Activated CD4-positive, alpha-beta memory T cell treated with anti-CD3 and anti-CD28 coated beads for 36 hours (primary cell): ENCODE results near the gene GNB1L. TPM values are rescaled to one million over a fixed set of nuclear protein-coding genes. Genes with fewer than 3 reads are reported as not detected.

Experiments used
- CTCF ChIA-PET: fragments of 350-600 bp; sonication (Branson Sonifier 250); formaldehyde crosslinking; loops from one replicate; lab custom pipeline; 2021; ENCODE audit warnings: antibody characterized with exemption, inconsistent platforms; lab: Charles Lee
- POLR2A ChIA-PET: fragments of 350-600 bp; sonication (Branson Sonifier 250); formaldehyde crosslinking; loops from one replicate; lab custom pipeline; 2021; ENCODE audit warnings: antibody characterized with exemption; lab: Charles Lee
- DNase-seq: peaks from one replicate; pipeline ENCODE4 v3.0.0-alpha.2; 2020
- H3K27ac Mint-ChIP-seq: one replicate; pipeline ENCODE4 v1.8.0; 2021; ENCODE audit warnings: mixed read lengths
- H3K27me3 Mint-ChIP-seq: one replicate; pipeline ENCODE4 v1.8.0; 2021; ENCODE audit warnings: mixed read lengths
- H3K36me3 Mint-ChIP-seq: one replicate; pipeline ENCODE4 v1.8.0; 2021; ENCODE audit warnings: mixed read lengths
- H3K4me1 Mint-ChIP-seq: one replicate; pipeline ENCODE4 v1.8.0; 2021; ENCODE audit warnings: low read depth, mixed read lengths
- H3K4me3 Mint-ChIP-seq: one replicate; pipeline ENCODE4 v1.8.0; 2021; ENCODE audit warnings: mild to moderate bottlenecking, mixed read lengths
- H3K9me3 Mint-ChIP-seq: one replicate; pipeline ENCODE4 v1.8.0; 2021; ENCODE audit warnings: mixed read lengths
- intact Hi-C: fragments of 100-400 bp; cut with micrococcal nuclease; formaldehyde crosslinking; loops from one replicate; pipeline ENCODE4 v1.15.1; 2023
- total RNA-seq, 2 experiments: library from RNA; stranded (reverse); gene quantifications; one replicate each; pipeline ENCODE4 v1.2.3, GENCODE V29; 2021

Gene GNB1L
- total RNA-seq, 2 experiments from 2014 or later, result 11.3 to 12.3 TPM

DNA sequence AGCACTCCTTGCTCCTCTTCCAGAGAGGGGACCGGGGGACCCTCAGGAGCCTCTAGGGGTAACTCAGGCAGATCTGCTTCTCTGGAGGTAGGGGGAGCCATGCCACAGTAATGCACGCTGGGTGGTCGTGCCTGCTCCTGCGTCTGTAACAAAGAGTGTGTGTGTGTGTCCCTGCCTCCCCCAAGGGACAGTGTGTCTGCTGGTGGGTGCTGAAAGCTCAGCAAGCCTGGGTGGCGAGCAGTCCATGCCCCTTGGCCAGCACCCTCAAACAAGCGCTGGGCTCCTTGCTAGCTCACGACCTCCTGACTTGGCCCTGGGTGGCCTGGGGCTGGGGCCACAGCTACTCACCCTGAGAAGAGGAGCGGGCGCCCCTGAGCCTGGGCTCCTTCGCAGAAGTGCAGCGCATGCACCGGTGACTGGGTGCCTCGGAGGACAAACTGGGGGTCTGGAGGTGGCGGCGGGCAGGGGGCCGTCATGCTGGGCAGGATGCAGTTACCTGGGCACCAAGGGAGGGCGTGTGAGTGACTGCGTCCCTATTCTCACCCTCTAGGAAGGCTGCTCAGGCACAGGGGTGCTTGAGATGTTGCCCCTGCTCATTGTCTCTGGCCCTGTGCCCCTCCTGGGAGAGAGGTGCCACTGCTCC is 33.7 kb downstream of the GNB1L start:
- POLR2A ChIA-PET, result no interaction called here
- intact Hi-C loops, result no loop called here

DNA sequence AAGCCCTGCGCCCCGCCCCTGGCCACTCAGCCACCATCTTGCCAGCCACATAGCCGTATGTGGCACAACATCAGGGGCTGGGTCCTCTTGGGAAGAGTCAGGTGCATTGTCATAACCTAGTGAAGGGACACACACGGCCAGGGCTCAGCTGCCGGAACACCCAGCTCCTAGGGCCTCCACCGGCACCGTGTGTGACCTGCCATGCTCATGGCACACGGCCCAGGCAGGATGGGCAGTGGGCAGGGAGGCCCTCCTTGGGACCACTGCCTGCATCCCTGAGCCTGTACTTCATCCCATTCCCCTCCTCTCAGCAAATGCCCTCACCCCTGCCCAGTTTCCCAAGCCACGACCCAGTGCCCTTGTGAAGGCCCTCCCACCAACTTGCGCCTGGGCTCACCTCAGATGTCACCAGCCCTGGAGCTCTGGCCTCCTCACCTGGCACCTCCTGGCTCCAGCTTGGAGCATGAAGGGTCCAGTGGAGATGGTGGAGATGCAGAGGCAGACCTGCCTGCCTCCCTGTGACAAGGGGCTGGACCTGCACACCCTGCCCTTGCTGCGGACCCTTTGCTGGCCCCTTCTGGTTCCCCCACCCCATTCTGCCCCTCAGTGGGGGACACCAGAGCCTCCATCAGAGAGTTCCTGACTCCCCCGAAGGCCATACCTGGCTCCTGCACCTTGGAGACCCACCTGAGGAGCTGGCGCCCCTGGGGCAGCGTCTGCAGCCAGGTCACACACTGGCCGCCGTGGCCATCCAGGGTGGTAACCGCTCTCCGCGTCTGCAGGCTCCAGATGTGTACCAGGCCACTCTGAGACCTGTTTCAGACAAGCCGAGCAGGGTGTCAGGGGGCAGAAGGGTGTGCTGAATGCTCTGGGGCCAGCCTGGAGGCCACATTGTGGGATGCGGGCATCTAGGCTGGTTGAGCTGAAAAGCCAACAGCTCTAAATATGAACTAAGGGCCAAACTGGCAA is 34.5 kb downstream of the GNB1L start:
- H3K9me3 Mint-ChIP-seq, result no peaks in the 10 kb centered on the region
- no peak for DNase-seq

More for the DNA sequence above, 33.7 kb downstream of the GNB1L start:
- Mint-ChIP-seq H3K9me3 (no peaks in the 10 kb centered on the region), H3K27me3 (no peaks in the 10 kb centered on the region), H3K27ac (no peak overlapping the region), H3K36me3 (no peaks in the 10 kb centered on the region), H3K4me3 (no peak overlapping the region), H3K4me1 (no peaks in the 10 kb centered on the region)
- DNase-seq, result no peak
- CTCF ChIA-PET, result no interaction called here

DNA sequence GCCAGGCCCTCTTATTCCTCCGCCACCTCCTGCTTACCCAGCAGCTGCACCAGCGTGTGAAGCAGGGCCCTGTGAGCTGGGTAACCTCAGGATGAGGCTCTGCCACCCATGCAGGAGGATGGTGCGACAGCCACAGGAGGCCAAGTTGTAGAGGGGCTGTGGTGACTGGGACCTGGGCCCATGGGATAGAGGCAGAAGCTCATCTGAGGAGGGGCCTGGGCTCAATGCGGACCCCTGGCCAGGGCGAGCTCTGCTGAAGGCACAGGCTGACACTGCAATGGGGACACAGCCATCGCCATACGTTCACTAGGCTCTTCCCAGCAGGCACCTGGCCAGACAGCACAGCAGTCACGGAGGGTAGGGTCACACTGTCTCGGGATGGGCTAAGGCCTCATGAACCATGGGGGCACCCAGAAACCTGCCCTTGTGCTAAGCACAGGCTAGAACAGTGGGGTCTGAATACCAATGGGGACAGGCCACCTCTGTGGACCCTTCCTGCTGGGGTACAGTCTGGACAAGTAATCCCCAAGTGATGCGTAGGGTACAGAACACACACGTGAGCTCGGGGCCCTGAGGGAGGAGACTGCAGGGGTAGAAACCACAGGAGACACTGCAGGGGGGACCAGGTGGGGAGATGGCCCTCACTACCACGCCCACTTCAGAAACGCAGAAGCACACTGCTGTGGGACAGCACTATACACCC is 35.3 kb downstream of the GNB1L start:
- ChIA-PET POLR2A (no interaction called here), CTCF (no interaction called here)
- no peak overlapping the region for H3K4me3 Mint-ChIP-seq
- no peaks in the 10 kb centered on the region for H3K4me1 Mint-ChIP-seq
- H3K27ac Mint-ChIP-seq, result no peak overlapping the region
- peaks cover 2% of the 10 kb centered on the region for H3K36me3 Mint-ChIP-seq
- no peaks in the 10 kb centered on the region for H3K9me3 Mint-ChIP-seq
- no peak for DNase-seq
- intact Hi-C loops, result no loop called here
- no peaks in the 10 kb centered on the region for H3K27me3 Mint-ChIP-seq

More for the DNA sequence above, 34.5 kb downstream of the GNB1L start:
- H3K4me1 Mint-ChIP-seq, result no peaks in the 10 kb centered on the region
- H3K4me3 Mint-ChIP-seq, result no peak overlapping the region
- POLR2A ChIA-PET, result no interaction called here
- no peak overlapping the region for H3K27ac Mint-ChIP-seq
- no peaks in the 10 kb centered on the region for H3K27me3 Mint-ChIP-seq
- no peaks in the 10 kb centered on the region for H3K36me3 Mint-ChIP-seq
- CTCF ChIA-PET, result no interaction called here
- intact Hi-C loops, result no loop called here

DNA sequence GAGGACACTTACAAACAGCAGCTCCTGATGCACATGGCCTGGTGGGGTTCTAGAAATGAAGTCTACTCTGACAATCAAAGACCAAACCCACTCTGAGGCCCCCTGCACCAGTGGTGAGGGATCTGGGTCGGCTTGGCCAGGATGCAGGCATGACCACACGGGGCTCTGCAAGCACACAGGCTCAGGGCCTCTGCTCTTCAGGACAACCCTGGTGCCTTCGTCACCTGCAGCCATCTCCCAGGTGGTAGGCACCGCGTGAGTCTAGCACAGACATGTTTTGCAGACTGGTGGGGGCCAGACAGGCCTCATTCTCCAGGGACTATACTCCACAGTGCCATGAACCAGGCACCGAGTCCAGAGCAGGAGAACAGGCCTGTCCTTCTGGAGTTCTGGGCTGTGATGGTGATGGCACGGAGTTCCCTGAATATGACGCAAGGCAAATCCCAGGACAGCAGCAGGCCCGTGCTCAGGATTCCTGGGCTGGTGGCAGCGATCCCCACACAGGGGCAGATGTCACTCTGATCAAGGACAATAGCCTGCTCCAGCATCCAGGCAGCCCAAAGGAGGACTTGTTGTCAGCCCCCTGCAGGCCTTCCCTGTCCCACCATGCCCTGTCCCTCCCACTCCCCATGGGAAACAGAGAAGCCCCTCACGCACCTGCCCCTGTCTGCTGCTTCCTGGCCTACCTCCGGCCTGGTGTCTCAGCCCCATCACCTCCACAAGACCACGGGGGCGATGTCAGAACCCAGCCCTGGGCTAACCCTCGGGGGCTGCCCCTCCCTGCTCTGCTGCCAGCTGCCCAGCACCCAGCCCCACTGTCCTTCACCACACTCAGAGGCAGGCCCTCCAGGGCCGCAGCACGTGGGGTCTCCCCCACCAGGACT is 36.1 kb downstream of the GNB1L start:
- no peak for DNase-seq
- CTCF ChIA-PET, result no interaction called here
- no peak overlapping the region for H3K4me3 Mint-ChIP-seq
- no peaks in the 10 kb centered on the region for H3K27me3 Mint-ChIP-seq
- H3K9me3 Mint-ChIP-seq, result no peaks in the 10 kb centered on the region
- H3K27ac Mint-ChIP-seq, result no peak overlapping the region
- POLR2A ChIA-PET, result no interaction called here
- no peaks in the 10 kb centered on the region for H3K4me1 Mint-ChIP-seq
- intact Hi-C loops, result no loop called here
- H3K36me3 Mint-ChIP-seq, result peaks cover 3% of the 10 kb centered on the region

DNA sequence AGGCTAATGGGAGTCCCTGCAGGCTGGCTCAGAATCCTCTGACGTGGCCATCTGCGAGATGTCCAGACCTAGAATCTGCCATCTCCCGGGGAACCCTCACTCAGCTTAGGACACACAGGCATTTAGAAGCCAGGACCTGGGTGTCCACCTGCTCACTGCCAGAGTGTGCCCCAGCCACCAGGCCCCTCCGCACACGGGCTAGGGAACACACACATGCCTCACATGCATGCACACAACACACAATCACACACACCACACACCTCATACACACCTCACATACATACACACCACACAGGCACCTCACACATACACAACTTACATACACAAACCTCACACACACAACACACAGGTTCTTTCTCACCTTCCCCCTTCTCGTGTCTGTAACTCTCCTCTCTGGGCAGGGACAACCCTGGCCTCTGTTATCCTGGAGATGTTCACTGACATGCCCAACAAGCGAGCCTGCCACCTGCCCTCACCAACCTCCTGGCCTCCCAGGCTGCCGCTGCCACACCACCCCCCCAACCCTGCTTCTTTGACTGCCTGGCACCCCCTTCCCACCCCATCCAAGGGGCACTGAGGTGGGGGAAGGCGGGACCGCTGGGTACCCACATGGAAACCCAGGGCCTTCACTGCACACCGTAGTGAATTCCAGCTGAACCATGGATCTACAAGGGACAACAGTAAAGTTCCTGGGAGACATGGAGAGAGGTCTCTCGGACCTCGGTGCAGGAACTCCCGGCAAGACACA is 38.1 kb downstream of the GNB1L start:
- ChIA-PET CTCF (no interaction called here), POLR2A (no interaction called here)
- Mint-ChIP-seq H3K27ac (no peak overlapping the region), H3K9me3 (no peaks in the 10 kb centered on the region), H3K4me1 (no peaks in the 10 kb centered on the region), H3K36me3 (peaks cover 3% of the 10 kb centered on the region), H3K27me3 (no peaks in the 10 kb centered on the region), H3K4me3 (no peak overlapping the region)
- no peak for DNase-seq
- intact Hi-C loops, result no loop called here

DNA sequence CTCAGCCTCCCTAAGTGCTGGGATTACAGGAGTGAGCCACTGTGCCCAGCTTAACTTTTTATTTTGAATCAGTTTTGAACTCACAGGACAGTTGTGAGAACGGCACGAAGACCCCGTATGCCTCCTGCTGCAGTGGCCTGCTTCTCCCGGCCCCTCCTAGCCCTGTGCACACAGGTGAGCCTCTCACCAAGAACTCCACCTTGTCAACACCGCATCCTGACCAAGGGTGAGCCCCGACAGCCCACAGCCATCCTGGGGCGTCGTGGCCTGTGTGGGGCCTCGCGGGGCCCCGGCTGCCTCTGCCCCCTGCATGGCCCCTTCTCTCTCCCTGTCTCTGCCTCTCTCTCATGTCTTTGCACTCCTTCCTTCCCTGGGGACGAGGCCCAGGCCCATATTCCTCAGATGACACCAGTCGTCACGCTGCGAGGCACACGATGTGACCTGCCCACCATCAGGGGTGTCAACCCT is 38.8 kb downstream of the GNB1L start:
- DNase-seq, result no peak
- Mint-ChIP-seq H3K27me3 (no peaks in the 10 kb centered on the region), H3K4me1 (no peaks in the 10 kb centered on the region), H3K4me3 (no peak overlapping the region), H3K36me3 (peaks cover 3% of the 10 kb centered on the region), H3K9me3 (no peaks in the 10 kb centered on the region), H3K27ac (no peak overlapping the region)
- intact Hi-C loops, result no loop called here
- CTCF ChIA-PET, result no interaction called here
- POLR2A ChIA-PET, result no interaction called here

DNA sequence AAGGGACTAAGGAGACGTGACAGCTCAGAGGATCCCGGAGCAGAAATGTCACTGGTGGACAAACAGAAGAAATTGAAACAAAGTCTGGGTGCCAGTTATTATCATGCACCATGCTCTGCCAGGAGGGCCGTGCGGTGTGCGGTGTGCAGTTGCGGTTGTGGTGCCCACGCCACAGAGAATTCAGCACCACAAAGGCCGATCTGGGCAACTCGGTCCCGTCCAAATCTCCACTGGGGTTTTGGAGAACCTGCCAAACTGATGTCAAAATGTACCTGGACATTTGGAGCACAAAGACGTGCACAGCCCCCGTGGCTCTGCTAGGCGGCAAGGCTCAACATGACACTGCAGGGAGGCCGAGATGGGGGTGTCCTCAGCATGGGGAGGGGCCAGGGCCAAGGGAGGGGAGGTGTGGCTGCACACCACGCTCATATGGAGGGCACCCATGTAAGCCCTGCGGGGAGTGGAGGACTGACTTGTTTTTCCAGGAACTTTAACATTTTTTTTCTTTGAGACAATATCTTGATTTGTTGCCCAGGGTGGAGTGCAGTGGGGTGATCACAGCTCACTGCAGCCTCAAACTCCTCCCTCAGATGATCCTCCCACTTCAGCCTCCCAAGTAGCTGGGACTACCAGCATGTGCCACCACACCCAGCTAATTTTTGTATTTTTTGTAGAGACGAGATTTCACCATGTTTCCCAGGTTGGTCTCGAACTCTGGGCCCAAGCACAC is 39.4 kb downstream of the GNB1L start:
- Mint-ChIP-seq H3K27ac (no peak overlapping the region), H3K36me3 (peaks cover 3% of the 10 kb centered on the region), H3K27me3 (no peaks in the 10 kb centered on the region), H3K9me3 (no peaks in the 10 kb centered on the region), H3K4me1 (peaks cover 4% of the 10 kb centered on the region), H3K4me3 (no peak overlapping the region)
- intact Hi-C loops, result no loop called here
- POLR2A ChIA-PET, result no interaction called here
- CTCF ChIA-PET, result interaction anchor here (2.0 kb wide), 1 partner anchor 85 kb away, joined by 5 read pairs; no protein-coding TSS in a partner anchor
- no peak for DNase-seq

DNA sequence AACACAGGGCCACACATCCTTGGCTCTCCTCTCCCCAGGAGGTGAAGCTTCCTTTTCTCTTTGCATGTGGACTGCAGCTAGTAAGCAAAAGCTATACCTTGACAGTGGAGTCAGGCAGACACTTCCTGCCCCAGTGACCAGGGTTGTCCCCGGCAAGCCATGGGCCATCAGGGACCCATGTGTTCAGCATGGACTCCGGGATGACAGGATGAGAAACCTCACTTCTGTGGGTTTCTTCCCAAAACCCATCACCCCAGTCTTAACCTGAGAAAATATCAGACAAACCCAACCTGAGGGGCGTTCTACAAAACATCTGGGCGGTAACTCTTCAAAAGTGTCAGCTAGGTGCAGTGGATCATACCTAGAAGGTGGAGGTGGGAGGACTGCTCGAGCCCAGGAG is 40.2 kb downstream of the GNB1L start:
- H3K27ac Mint-ChIP-seq, result no peak overlapping the region
- CTCF ChIA-PET, result interaction anchor here (2.0 kb wide), 1 partner anchor 84 kb away, joined by 5 read pairs; no protein-coding TSS in a partner anchor

DNA sequence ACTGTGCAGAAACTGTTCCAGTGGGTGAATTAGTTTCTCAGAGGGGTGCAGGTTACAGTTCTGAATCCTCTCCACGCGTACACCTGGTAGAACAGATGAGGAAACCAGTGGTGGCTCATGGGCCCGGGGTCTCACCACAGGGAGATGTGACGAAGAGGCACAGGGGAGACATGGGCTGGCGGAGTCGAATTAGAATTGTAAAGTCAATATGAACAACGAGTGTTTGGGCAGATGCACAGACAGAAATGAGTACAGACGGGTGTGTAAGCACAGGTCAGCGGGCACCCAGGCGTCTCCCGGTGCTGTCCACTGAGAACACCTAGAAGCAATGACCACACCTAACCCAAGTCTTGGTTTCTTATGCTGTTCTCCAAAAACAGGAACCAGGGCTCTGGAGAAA is 41.8 kb downstream of the GNB1L start:
- ChIA-PET CTCF (no interaction called here), POLR2A (no interaction called here)
- intact Hi-C loops, result no loop called here
- DNase-seq, result no peak
- no peak overlapping the region for H3K4me3 Mint-ChIP-seq
- no peaks in the 10 kb centered on the region for H3K9me3 Mint-ChIP-seq
- H3K27me3 Mint-ChIP-seq, result no peaks in the 10 kb centered on the region
- no peak overlapping the region for H3K27ac Mint-ChIP-seq
- H3K36me3 Mint-ChIP-seq, result peaks cover 3% of the 10 kb centered on the region
- H3K4me1 Mint-ChIP-seq, result peaks cover 4% of the 10 kb centered on the region

More for the DNA sequence above, 40.2 kb downstream of the GNB1L start:
- no peak for DNase-seq
- Mint-ChIP-seq H3K4me3 (no peak overlapping the region), H3K36me3 (peaks cover 3% of the 10 kb centered on the region), H3K27me3 (no peaks in the 10 kb centered on the region), H3K4me1 (peaks cover 4% of the 10 kb centered on the region), H3K9me3 (no peaks in the 10 kb centered on the region)
- intact Hi-C loops, result no loop called here
- POLR2A ChIA-PET, result no interaction called here

DNA sequence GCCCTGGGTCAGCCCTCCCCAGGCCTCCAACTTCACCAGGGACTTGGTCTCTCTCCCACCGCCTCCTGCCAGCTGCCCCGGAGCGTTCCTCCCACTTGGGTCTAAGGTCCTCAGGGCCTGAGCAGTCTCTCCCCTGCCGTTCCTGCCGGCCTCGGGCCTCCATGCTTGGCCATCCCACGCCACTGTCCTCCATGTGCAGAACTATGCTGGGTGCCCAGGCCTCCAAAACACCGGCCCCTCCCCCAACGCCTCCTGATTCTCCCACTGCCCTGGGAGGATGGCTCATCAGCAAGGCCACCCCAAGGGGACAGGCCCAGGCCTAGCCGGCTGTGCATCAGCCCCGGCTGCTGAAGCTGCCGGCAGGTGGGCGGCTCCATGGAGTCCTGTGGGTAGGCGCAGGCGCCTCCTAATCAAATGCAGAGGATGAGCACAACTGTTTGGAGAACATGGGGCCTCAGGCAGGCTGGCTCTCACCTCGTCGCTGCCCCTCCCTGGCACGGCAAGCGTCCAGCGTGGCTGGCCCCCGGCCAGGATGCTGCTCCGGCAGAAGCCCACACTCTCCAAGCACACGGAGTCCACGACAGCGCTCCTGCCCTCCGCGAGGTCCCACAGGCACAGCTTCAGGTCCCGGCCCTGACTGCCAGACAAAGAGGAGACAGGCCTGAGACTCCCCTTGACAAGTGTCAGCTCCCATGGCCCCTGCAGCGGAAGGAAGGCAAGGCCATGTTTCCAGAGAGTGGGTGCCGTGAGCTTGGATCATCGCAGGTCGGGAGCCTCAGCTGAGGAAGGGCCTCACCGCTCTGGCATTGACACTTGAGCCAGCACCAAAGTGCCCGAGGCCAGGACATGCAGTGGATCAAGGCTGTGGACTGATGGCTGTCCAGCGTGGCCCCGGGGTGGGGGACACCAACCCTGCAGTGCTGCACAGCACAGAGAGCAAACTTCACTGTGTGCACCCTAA is 42.6 kb downstream of the GNB1L start:
- Mint-ChIP-seq H3K36me3 (peaks cover 3% of the 10 kb centered on the region), H3K27me3 (no peaks in the 10 kb centered on the region), H3K9me3 (no peaks in the 10 kb centered on the region), H3K4me1 (peaks cover 4% of the 10 kb centered on the region), H3K4me3 (no peak overlapping the region), H3K27ac (no peak overlapping the region)
- CTCF ChIA-PET, result no interaction called here
- intact Hi-C loops, result no loop called here
- no peak for DNase-seq
- POLR2A ChIA-PET, result no interaction called here
